ENCODE measurements around the gene CRCP. TPM values are rescaled to one million over a fixed set of nuclear protein-coding genes. Genes with fewer than 3 reads are reported as not detected.
"Not testable (repeated sequence)": the region's sequence is repeated elsewhere in the genome, so short reads cannot be mapped to it uniquely, and the experiment has no call there.

The CRCP gene
- total and polyA plus RNA-seq, 2 of the 13 experiments (the other 11 are each of a cell fraction or from before 2014, with no cell fraction given) = 22.7 to 31.0 TPM

GRCh38 chr7:66173856-66174255 is 59.2 kb downstream of the CRCP start (continued):
- TF ChIP-seq ZHX2 (IDR thresholded peaks at IDR 0.05; ENCODE audit: low read depth) = no peak
- no peak for TF ChIP-seq ZHX2 (CRISPR knock-in tag; IDR thresholded peaks at IDR 0.05; ENCODE audit: borderline replicate concordance)
- no peak for TF ChIP-seq ZMYM4 (CRISPR knock-in tag; IDR thresholded peaks at IDR 0.05)
- TF ChIP-seq ZSCAN29 (CRISPR knock-in tag; conservative IDR thresholded peaks at IDR 0.05) = no peak
- no peak for TF ChIP-seq PHF5A (CRISPR knock-in tag; IDR thresholded peaks at IDR 0.05; ENCODE audit: low read depth, unreplicated experiment)

GRCh38 chr7:66175006-66175405 is 60.4 kb downstream of the CRCP start:
- H3K4me2 ChIP-seq (ENCODE audit: low read depth, low read length); in situ Hi-C loops (cut with HindIII; ENCODE audit: extremely low pct_ligation_motif_present, low pct_unique_long_range_greater_than_20kb); H2AFZ ChIP-seq (ENCODE audit: low read length); H3K36me3 ChIP-seq (replicated peaks in 1 of 2; ENCODE audit: control insufficient read depth in 1 of 2, insufficient read depth in 2 of 2, low read length in 2 of 2); ATAC-seq; H3K27me3 ChIP-seq (ENCODE audit: control insufficient read depth in 1 of 2, insufficient read depth in 2 of 2, low read length in 2 of 2); H4K20me1 ChIP-seq (ENCODE audit: insufficient read depth, low read length); intact Hi-C loops (cut with micrococcal nuclease; ENCODE audit: unreplicated experiment); H3K9ac ChIP-seq (ENCODE audit: insufficient read depth, low read depth, low read length); H3K27ac ChIP-seq (ENCODE audit: extremely low read length, insufficient read depth, low read length); H3K4me3 ChIP-seq (replicated peaks in 1 of 3; ENCODE audit: insufficient read depth in 1 of 3, low read depth in 2 of 3, low read length in 3 of 3); FAIRE-seq; H3K9me3 ChIP-seq (ENCODE audit: low read length); DNase-seq (ENCODE audit: low spot score); BruUV-seq (replicated peaks); CTCF ChIA-PET (ENCODE audit: low intra/inter-chr PET ratio, low total read pairs); H3K79me2 ChIP-seq (ENCODE audit: insufficient read depth, low read length): not testable (repeated sequence)
- 83% methylated on average over 8 of the region's 8 CpGs for WGBS (ENCODE audit: low lambda C conversion rate)
- POLR2A ChIA-PET = interaction anchor here (0.7 kb wide), 1 partner anchor 28 kb away, joined by 3 read pairs; no protein-coding TSS in a partner anchor
- peaks cover 14% of the 10 kb centered on the region for H3K4me1 ChIP-seq (ENCODE audit: insufficient read depth, low read length)

Measured in HepG2 (cell line).